Epithelial cell of umbilical artery (primary cell): ENCODE measurements around the gene PARVG. TPM values are rescaled to one million over a fixed set of nuclear protein-coding genes. Genes with fewer than 3 reads are reported as not detected.

Source experiments
- total RNA-seq: library from RNA; depleted of rRNA; stranded (reverse); fragments of >200 nt; gene quantifications from 2 replicates; pipeline ENCODE4 v1.2.3, GENCODE V29; 2014

PARVG gene
- 0.15 and 0.32 TPM in 2 replicates for total RNA-seq

GRCh38 chr22:44180706-44181032 is at the start of gene PARVG:
PARVG (plus strand) TSS chr22:44180925; CDS start chr22:44183330, 2,405 bp downstream.

Other genes with a start within 250 kb of the PARVG start
- gene SAMM50, start 225.5 kb upstream of the PARVG start, total RNA-seq: 52.3 and 61.2 TPM in 2 replicates
- gene PARVB, start 156.6 kb upstream of the PARVG start, total RNA-seq: 61.9 and 89.6 TPM in 2 replicates
- gene SHISAL1, start 132.0 kb downstream of the PARVG start, total RNA-seq: 0.15 TPM in 1 of 2 replicates, not detected in the other